Stimulated activated CD4-positive, alpha-beta T cell treated with anti-CD3 and anti-CD28 coated beads, Interleukin-2, amount 100 ng/mL, for 48 hours (primary cell): ENCODE data around the gene NEB.

Experiments used
- DNase-seq, 2 donors: peaks; one replicate each; pipeline ENCODE4 v3.0.0-alpha.2; 2020

NEB gene

GRCh38 chr2:151534001-151534400 is 200.3 kb downstream of the NEB start:
- DNase-seq = no peak

GRCh38 chr2:151533127-151533526 is 201.1 kb downstream of the NEB start:
- DNase-seq = no peak

GRCh38 chr2:151526572-151527090 is 207.6 kb downstream of the NEB start:
- no peak for DNase-seq

GRCh38 chr2:151525821-151526373 is 208.4 kb downstream of the NEB start:
- no peak for DNase-seq

- DNase-seq = no peak
These were observed 210.4 kb downstream of the NEB start for GRCh38 chr2:151523850-151524249.

- DNase-seq = no peak
These were observed 211.7 kb downstream of the NEB start for GRCh38 chr2:151522556-151522955.

- no peak for DNase-seq
These were observed 213.3 kb downstream of the NEB start for GRCh38 chr2:151520976-151521375.

GRCh38 chr2:151518802-151519201 is 215.5 kb downstream of the NEB start:
- DNase-seq = no peak

GRCh38 chr2:151508519-151508918 is 225.8 kb downstream of the NEB start:
- DNase-seq = no peak

- DNase-seq = no peak
These were observed 228.1 kb downstream of the NEB start for GRCh38 chr2:151506170-151506569.

- no peak for DNase-seq
These were observed 236.1 kb downstream of the NEB start for GRCh38 chr2:151498178-151498577.

GRCh38 chr2:151491496-151491895 is 242.8 kb downstream of the NEB start:
- DNase-seq = no peak

GRCh38 chr2:151490276-151490675 is 244.0 kb downstream of the NEB start:
- DNase-seq = no peak

- DNase-seq = no peak
These were observed 248.2 kb downstream of the NEB start for GRCh38 chr2:151486053-151486452.

GRCh38 chr2:151484100-151484499 is 250.2 kb downstream of the NEB start:
- no peak for DNase-seq

GRCh38 chr2:151483546-151483945 is 250.7 kb downstream of the NEB start:
- DNase-seq = no peak

- peak in 1 of 2 donors; percentile 2 for DNase-seq
These were observed 252.0 kb downstream of the NEB start for GRCh38 chr2:151482171-151482725.

- peak; percentile 3 to 17 for DNase-seq
These were observed 252.5 kb downstream of the NEB start for GRCh38 chr2:151481744-151482143.

- no peak for DNase-seq
These were observed 256.3 kb downstream of the NEB start for GRCh38 chr2:151478011-151478410.

GRCh38 chr2:151476287-151476686 is 258.0 kb downstream of the NEB start:
- DNase-seq = no peak

- DNase-seq = no peak
These were observed 259.2 kb downstream of the NEB start for GRCh38 chr2:151475071-151475470.

GRCh38 chr2:151472966-151473365 is 261.3 kb downstream of the NEB start:
- DNase-seq = no peak

GRCh38 chr2:151470556-151470955 is 263.7 kb downstream of the NEB start:
- no peak for DNase-seq

- DNase-seq = no peak
These were observed 268.5 kb downstream of the NEB start for GRCh38 chr2:151465771-151466170.

GRCh38 chr2:151459358-151459757 is 274.9 kb downstream of the NEB start:
- no peak for DNase-seq
